ENCODE measurements around the gene KRT5.

The KRT5 gene

DNA sequence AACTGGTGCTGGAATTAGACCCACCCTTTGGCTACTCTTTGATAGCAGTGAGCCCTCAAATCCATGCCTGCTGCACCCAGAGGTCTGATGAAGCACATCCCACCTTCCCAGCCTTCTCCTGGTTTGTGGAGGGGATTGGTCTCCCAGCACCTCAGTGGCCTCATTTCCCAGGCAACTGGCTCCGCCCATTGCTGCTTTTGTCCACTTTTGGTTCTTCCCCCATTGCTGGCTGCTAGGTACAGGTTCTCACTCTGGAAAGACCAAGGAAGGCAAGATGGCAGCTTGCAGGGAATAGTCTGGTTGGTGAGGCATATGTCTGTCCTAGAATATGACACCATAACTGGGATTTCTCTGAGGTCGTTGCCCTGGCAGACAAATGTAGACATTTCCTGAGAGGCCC lies 10.2 kb upstream of the KRT5 start:
- no peaks in the 10 kb centered on the region for H3K4me1 ChIP-seq (ENCODE audit: insufficient read depth, low read length)

DNA sequence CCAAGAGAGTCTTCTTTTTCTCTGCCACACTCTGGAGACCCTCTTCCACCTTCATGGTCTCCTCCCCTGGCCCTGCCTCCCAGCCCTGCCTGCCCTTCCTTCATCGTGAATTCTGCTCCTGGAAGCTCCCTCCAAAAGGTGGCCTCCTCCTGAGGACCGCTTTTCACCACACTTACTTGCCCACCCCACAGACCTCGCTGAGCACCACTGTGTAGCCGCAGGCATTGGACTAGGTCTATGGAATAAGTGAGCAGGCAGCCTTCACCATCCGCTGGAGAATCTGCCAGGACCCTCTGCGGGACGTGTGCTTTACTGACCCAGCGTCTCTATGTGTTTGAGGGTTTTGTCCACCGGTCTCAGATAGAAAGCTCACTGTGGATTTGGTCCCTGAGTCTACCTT lies 9.7 kb upstream of the KRT5 start:
- Histone ChIP-seq H3K9ac (ENCODE audit: low read depth, low read length) (no peak overlapping the region), H3K36me3 (ENCODE audit: insufficient read depth, low read length) (no peaks in the 10 kb centered on the region), H3K4me1 (ENCODE audit: insufficient read depth, low read length) (no peaks in the 10 kb centered on the region), H3K9me3 (ENCODE audit: control insufficient read depth, insufficient read depth, low read length) (no peaks in the 10 kb centered on the region)

More for the DNA sequence above, 10.2 kb upstream of the KRT5 start:
- Histone ChIP-seq H3K36me3 (ENCODE audit: insufficient read depth, low read length) (no peaks in the 10 kb centered on the region), H3K9ac (ENCODE audit: low read depth, low read length) (no peak overlapping the region), H3K9me3 (ENCODE audit: control insufficient read depth, insufficient read depth, low read length) (no peaks in the 10 kb centered on the region)

DNA sequence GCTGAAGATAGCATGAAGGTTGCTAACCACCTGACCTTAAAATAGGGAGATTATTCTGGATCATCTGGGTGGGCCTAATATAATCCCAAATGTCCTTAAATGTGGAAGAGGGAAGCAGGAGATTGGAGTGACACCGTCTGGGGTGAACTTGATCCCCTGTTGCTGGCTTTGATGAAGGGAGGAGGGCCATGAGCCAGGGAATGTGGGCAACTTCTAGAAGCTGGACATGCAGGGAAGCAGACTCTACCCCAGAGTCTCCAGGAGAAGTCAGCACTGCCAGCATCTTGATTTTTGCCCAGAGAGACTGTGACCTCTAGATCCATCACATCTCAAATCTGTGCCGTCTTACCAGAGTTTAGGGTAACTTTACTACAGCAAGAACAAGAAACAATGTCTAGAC lies 9.2 kb upstream of the KRT5 start:
- Histone ChIP-seq H3K4me1 (ENCODE audit: insufficient read depth, low read length) (no peaks in the 10 kb centered on the region), H3K9me3 (ENCODE audit: control insufficient read depth, insufficient read depth, low read length) (no peaks in the 10 kb centered on the region), H3K36me3 (ENCODE audit: insufficient read depth, low read length) (no peaks in the 10 kb centered on the region), H3K9ac (ENCODE audit: low read depth, low read length) (no peak overlapping the region)

DNA sequence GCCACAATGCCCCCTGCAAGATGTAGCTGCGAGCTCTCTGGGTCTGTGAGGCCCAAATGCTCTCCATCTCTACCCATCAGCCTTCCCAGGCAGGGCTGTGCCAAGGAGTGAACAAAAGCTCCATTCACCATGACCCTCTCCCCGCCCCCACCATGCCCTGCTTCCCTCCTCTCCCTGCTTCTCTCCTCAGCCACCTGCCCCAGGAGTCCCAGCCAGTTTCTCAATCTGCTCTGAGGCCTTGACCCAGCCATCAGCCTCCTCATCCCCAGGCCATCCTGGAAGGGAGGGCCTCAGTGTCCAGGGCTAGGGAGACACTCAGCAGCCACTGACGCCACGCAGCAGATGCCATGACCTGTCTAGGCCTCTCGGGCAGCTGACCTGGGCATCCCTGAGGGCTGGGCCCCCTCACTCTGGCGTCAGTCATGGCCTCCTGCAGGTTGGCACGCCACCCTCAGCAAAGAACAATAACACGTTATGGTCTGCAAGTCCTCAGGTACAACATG lies 8.5 kb upstream of the KRT5 start:
- H3K9me3 ChIP-seq (ENCODE audit: control insufficient read depth, insufficient read depth, low read length): no peaks in the 10 kb centered on the region
- no peak overlapping the region for H3K9ac ChIP-seq (ENCODE audit: low read depth, low read length)
- H3K4me1 ChIP-seq (ENCODE audit: insufficient read depth, low read length): no peaks in the 10 kb centered on the region; the same call in 1 of the 2 replicates
- H3K36me3 ChIP-seq (ENCODE audit: insufficient read depth, low read length): no peaks in the 10 kb centered on the region

DNA sequence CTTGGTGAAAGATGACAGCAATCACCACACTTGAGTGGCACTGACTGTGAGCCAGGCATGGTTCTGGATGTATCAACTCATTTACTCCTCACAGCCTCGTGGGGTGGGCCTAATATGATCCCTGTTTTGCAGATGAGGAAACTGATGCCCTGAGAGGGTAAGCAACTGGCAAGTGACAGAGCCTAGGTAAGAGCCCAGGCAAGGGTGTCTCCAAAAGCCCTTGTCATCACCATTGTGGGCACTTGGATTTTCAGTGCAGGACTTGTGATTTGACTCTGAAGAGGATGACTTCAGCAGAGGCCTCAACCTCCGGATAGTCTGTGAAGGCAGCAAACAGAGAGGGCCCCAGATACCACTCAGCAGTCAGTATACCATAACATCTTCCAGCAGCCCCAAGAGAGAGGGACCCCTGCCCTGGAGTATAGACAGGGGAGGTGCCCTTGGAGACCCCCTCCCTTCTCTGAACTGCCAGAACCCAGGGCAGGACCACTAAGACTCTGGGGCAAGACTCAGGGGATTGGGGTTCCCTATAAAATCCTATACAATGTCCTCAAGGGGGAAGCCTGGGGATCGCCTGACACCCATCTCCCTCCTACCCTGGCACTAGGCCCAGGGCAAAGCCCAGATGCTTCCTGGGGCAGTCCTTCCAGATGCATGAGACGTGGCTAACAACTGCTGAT lies 7.1 kb upstream of the KRT5 start:
- Histone ChIP-seq H3K9ac (ENCODE audit: low read depth, low read length) (no peak overlapping the region), H3K36me3 (ENCODE audit: insufficient read depth, low read length) (no peaks in the 10 kb centered on the region), H3K9me3 (ENCODE audit: control insufficient read depth, insufficient read depth, low read length) (no peaks in the 10 kb centered on the region), H3K4me1 (ENCODE audit: insufficient read depth, low read length) (no peaks in the 10 kb centered on the region; the same call in 1 of the 2 replicates)

DNA sequence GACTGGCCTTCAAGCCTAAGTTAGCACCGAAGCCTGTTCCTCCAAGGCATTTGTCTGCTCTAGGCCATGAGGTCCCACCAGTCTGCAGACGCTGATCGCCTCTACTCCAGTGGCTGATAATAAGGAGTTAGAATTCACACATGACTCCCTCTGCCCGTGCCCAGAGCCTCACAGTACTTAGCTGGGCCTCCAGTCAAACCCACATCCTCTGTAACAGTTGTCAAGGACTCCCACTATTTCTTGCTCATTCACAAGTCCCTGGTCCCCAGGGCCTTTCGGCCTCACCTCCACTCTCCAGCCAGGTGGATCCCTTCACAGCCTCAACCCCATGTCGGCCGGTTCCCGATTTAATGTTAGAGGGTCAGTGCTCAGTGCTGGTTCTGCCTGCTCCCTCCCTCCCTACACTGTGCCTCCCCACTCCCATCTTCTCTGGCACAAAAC lies 6.3 kb upstream of the KRT5 start:
- peaks cover 4% of the 10 kb centered on the region; the same call in 1 of the 2 replicates for H3K4me1 ChIP-seq (ENCODE audit: insufficient read depth, low read length)
- no peaks in the 10 kb centered on the region for H3K9me3 ChIP-seq (ENCODE audit: control insufficient read depth, insufficient read depth, low read length)
- no peak overlapping the region for H3K9ac ChIP-seq (ENCODE audit: low read depth, low read length)
- no peaks in the 10 kb centered on the region for H3K36me3 ChIP-seq (ENCODE audit: insufficient read depth, low read length)

DNA sequence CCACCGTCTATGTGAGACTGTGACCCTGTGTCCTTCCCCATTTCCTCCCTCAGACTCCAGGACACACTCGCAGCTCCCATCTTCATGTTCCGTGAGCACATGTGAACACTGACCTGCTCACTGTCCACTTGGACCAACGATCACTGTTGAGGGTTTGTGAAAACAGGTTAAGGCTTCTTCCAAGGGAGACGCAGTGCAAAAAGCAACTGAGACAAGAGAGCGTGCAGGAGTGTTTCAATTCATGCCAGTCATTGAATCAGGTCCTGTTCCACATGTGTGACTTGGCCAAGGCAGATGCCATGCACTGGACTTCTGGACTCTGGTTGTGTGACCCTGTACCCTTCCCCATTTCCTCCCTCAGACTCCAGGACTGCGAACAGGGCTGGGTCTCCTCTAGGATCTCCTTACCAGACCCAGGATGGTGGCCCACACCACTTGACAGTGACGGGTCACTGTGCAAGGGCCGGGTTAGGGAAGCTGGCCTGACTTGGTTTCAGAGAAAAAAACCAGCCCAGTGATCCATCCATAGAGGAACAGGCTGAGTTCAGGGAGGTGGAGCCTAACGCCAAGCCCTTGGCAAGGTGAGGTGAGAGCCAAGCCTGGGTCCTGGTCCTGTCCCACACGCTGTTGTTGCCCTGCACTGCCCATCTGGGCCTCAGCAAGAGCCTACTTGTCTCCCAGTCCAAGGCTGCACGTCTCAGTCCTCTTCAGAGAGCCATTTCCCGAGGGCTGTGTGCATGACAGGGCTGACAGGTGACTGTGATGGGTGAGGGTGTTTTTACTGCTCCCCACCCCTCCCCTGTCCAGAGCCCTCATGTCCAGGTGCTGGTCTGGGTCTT lies 5.7 kb upstream of the KRT5 start:
- H3K9me3 ChIP-seq (ENCODE audit: control insufficient read depth, insufficient read depth, low read length): no peaks in the 10 kb centered on the region
- H3K36me3 ChIP-seq (ENCODE audit: insufficient read depth, low read length): no peaks in the 10 kb centered on the region
- peaks cover 8% of the 10 kb centered on the region; the same call in 1 of the 2 replicates for H3K4me1 ChIP-seq (ENCODE audit: insufficient read depth, low read length)
- H3K9ac ChIP-seq (ENCODE audit: low read depth, low read length): no peak overlapping the region

DNA sequence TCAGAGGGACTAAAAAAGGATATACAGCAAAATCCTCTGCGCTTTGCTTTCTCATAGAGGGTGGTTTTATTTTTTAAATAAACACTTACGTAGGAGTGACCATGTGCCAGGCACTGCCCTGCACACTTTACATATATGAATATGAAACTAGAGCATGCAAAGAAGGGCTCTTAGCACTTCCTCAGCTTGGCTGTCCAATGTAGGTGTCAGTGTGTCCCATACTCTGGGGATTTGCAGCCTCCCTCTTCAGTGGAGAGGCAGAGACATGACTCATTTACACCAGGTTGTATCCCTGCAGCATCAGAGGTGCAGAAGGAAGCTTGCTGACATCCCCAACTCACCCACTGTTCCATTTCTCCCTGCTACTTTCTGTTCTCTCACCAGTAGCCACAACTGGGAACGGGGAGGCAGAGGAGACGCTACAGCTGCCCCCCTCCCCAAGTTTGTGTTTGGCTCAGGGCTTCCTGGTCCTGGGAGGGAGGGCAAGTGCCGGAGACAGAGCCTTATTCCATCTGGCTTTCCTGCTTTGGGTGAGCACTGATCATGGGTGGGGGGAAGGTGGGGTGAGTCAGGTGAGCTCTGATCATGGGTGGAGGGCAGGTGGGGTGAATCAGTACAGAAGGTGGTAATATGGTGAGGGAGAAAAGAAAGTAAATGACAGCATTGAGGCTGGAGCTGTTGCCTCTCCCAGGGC lies 4.9 kb upstream of the KRT5 start:
- Histone ChIP-seq H3K9ac (ENCODE audit: low read depth, low read length) (no peak overlapping the region), H3K9me3 (ENCODE audit: control insufficient read depth, insufficient read depth, low read length) (no peaks in the 10 kb centered on the region), H3K36me3 (ENCODE audit: insufficient read depth, low read length) (no peaks in the 10 kb centered on the region), H3K4me1 (ENCODE audit: insufficient read depth, low read length) (peaks cover 8% of the 10 kb centered on the region; the same call in 1 of the 2 replicates)

DNA sequence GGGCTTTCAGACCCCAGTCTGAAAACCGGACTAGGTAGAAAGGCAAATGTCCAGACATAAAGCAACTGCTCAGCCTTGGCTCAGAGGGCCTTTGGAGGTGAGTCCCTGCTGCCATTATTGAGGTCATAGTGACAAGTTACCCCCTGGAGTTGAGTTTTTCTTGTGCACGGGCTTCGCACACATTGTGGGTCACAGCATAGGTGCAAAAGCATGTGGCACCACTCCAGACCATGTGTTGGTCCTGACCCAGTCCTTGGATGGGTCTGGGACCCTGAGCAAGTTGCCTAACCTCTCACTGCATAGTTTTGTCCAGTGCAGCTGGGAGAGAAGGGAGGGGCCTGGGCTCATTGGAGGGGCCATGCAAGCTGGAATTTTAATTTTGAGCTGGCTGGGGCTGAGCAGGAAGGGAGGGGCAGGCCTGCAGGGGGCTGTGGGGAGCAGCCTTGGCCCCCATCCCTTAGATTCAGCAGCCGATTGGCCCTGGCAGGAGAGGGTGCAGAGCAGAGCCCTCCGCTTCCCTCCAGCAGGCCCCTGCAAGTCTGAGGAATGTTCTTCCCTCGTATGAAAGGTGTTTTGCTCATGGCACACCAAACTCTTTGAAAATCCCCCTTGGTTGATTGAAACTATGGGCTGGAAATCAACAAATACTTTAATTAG lies 4.2 kb upstream of the KRT5 start:
- no peaks in the 10 kb centered on the region for H3K9me3 ChIP-seq (ENCODE audit: control insufficient read depth, insufficient read depth, low read length)
- no peaks in the 10 kb centered on the region for H3K36me3 ChIP-seq (ENCODE audit: insufficient read depth, low read length)
- peaks cover 8% of the 10 kb centered on the region; the same call in 1 of the 2 replicates for H3K4me1 ChIP-seq (ENCODE audit: insufficient read depth, low read length)
- no peak overlapping the region for H3K9ac ChIP-seq (ENCODE audit: low read depth, low read length)

DNA sequence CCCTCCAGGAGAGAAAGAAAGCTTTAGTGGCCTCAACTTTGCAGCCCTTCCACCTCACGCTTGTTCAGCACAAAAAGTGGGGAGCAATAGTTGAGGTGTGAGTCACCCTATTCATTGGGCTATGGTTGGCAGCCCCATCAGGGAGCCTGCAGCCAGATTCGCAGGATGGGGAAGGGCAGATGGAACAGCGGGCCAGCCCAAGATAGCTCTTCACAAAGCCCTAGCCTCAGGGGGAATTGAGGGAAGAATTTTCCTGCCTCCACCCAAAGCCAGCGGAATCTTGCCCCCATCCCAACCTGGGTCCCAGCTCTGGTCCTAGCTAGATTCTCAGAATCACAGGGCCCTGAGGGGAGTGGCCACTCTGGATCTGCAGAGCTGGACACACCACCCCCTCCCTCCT lies 3.6 kb upstream of the KRT5 start:
- Histone ChIP-seq H3K9ac (ENCODE audit: low read depth, low read length) (no peak overlapping the region), H3K4me1 (ENCODE audit: insufficient read depth, low read length) (peaks cover 8% of the 10 kb centered on the region; the same call in 1 of the 2 replicates), H3K9me3 (ENCODE audit: control insufficient read depth, insufficient read depth, low read length) (no peaks in the 10 kb centered on the region), H3K36me3 (ENCODE audit: insufficient read depth, low read length) (no peaks in the 10 kb centered on the region)

DNA sequence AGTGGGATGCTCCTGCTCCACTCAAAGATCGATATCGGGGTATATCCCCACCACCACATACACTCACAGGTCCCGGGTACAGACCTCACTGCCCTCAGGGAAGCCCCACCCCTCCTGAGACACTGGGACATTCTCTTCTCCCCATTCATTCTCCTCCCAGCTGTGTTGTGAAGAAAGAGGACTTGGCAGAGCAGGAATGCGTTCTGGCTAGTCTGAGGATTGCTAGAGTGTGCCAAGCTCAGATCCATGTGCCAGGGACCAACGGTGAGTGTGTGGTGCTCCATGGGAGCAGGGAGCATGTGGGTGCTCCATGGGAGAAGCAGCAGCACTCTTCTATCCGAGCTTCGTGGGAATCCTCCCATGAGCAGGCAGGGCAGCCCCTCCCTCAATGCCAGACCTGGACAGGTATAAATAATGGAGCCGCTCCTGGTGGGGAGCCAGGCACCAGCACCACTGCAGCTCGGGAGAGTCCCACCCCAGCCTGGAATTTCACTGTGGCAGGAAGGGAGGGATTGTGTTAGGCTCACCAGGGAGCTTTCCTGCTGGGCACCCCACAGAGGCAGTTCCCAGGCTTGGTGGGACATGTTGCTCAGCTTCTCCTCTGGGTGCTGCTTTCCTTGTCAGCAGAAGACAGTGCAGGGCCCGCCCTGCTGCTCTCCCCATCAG lies 2.3 kb upstream of the KRT5 start:
- Histone ChIP-seq H3K9ac (ENCODE audit: low read depth, low read length) (no peak overlapping the region), H3K9me3 (ENCODE audit: control insufficient read depth, insufficient read depth, low read length) (no peaks in the 10 kb centered on the region), H3K4me1 (ENCODE audit: insufficient read depth, low read length) (peaks cover 8% of the 10 kb centered on the region; the same call in 1 of the 2 replicates), H3K36me3 (ENCODE audit: insufficient read depth, low read length) (no peaks in the 10 kb centered on the region)

DNA sequence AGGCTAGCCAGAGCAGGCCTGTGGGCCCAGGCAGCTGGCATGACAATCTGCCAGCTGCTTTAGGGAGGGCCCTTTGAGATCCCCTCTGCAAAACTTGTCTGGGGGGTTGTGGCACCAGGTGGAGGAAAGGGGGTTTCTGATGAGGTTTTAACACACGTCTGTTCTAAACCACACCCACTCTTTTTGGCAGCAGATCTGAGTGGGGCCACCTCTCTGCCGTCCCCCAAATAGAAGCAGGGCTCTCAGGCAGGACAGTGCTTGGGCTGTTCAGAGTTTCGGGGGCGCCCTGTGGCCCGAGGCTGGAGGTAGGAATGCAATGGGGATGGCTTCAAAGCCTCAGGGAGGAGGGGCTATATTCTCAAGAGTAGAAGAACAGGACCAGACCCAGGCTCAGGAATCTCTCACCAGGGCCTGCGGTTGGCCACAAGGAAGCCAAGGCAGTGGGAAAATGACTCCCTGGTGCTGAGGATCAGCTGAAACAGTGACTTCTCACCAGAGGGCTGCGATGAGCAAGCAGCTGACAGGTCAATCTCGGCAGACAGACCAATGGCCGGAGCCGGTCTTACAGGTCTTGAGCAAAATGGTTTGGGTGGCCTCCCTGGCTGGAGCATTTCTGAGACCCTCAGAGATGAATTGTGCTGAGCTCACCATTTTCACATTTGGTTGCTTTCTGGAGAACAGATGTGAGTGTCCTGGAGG lies 1.5 kb upstream of the KRT5 start:
- Histone ChIP-seq H3K36me3 (ENCODE audit: insufficient read depth, low read length) (no peaks in the 10 kb centered on the region), H3K9ac (ENCODE audit: low read depth, low read length) (no peak overlapping the region), H3K4me1 (ENCODE audit: insufficient read depth, low read length) (peaks cover 8% of the 10 kb centered on the region; the same call in 1 of the 2 replicates), H3K9me3 (ENCODE audit: control insufficient read depth, insufficient read depth, low read length) (no peaks in the 10 kb centered on the region)

DNA sequence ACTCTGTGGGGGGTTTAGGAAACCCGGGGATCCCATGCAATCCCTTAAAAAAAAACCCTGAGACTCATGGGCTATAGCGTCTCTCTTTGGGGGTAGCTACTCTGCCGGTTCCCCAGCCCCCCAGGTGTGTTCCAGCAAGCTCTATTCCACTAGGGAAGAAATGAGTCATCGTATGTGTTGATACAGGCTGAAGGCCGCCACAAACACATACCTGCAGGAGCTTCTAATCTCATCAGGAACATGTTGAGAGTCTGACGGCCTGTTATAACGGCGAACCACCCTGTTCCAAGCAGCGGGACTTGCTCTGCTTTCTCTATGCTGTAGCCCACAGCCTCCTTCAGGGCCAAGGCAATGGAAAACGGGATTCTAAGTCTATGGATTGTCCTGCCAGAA lies 977 bp upstream of the KRT5 start:
- Histone ChIP-seq H3K36me3 (ENCODE audit: insufficient read depth, low read length) (no peaks in the 10 kb centered on the region), H3K4me1 (ENCODE audit: insufficient read depth, low read length) (peaks cover 8% of the 10 kb centered on the region; the same call in 1 of the 2 replicates), H3K9me3 (ENCODE audit: control insufficient read depth, insufficient read depth, low read length) (no peaks in the 10 kb centered on the region), H3K9ac (ENCODE audit: low read depth, low read length) (no peak overlapping the region)
